Panc1 (cell line): ENCODE data around the gene KRTAP1-4. TPM values are rescaled to one million over a fixed set of nuclear protein-coding genes. Genes with fewer than 3 reads are reported as not detected.

Experiments
- ATAC-seq: fragments of 200-7000 bp; cut with Tn5 transposase; 2 replicates; pipeline ENCODE4 v1.9.1; 2020; ENCODE audit warnings: mild to moderate bottlenecking, moderate library complexity
- BruUV-seq: library from RNA; stranded (reverse); fragments of 400-500 nt; replicated peaks from 2 replicates; lab custom pipeline; 2021; lab: Mats Ljungman, UMichigan
- CTCF ChIA-PET: fragments of 300-600 bp; sonication (Branson Sonifier 250); formaldehyde crosslinking; loops from one replicate; lab custom pipeline; 2022; ENCODE audit warnings: antibody characterized with exemption; lab: Charles Lee
- POLR2A ChIA-PET: fragments of 300-600 bp; sonication (Branson Sonifier 250); formaldehyde crosslinking; loops from one replicate; lab custom pipeline; 2022; ENCODE audit warnings: antibody characterized with exemption; lab: Charles Lee
- DNase-seq: peaks from one replicate; pipeline ENCODE4 v3.0.0-alpha.2; 2010; ENCODE audit warnings: low read depth, low spot score
- H3K27ac ChIP-seq: 2 replicates; pipeline ENCODE4 v1.5.1; 2011; ENCODE audit warnings: mild to moderate bottlenecking, low read length, inconsistent platforms
- H3K27me3 ChIP-seq: fragments of 200-500 bp; sonication (Bioruptor generic); 2 replicates; pipeline ENCODE4 v1.6.0; 2014; ENCODE audit warnings: low read length, inconsistent platforms; ENCODE audit not compliant: control insufficient read depth, insufficient read depth
- H3K36me3 ChIP-seq: fragments of 200-500 bp; sonication (Bioruptor generic); 2 replicates; pipeline ENCODE4 v1.5.1; 2014; ENCODE audit warnings: inconsistent platforms, mild to moderate bottlenecking, low read length, moderate library complexity; ENCODE audit not compliant: control insufficient read depth, insufficient read depth
- H3K4me1 ChIP-seq: 2 replicates; pipeline ENCODE4 v1.5.1; 2011; ENCODE audit warnings: inconsistent platforms, mild to moderate bottlenecking, low read length, moderate library complexity; ENCODE audit not compliant: control insufficient read depth, insufficient read depth
- H3K4me3 ChIP-seq, 2 experiments: 2 replicates each; pipeline ENCODE4 v1.5.1; 2011 to 2012; ENCODE audit warnings: low read depth in 2 of 2, low read length in 2 of 2, mild to moderate bottlenecking in 2 of 2, inconsistent platforms in 1 of 2, moderate library complexity in 1 of 2
- H3K9me3 ChIP-seq: fragments of 200-500 bp; sonication (Bioruptor generic); 2 replicates; pipeline ENCODE4 v1.5.1; 2014; ENCODE audit warnings: low read depth, mild to moderate bottlenecking, inconsistent platforms, low read length, moderate library complexity; ENCODE audit not compliant: control insufficient read depth, insufficient read depth
- POLR2AphosphoS5 ChIP-seq: IDR thresholded peaks from 2 replicates; pipeline ENCODE4 v1.6.1; 2012; ENCODE audit warnings: mild to moderate bottlenecking, low read depth, low read length, moderate library complexity
- SIN3A ChIP-seq: IDR thresholded peaks from 2 replicates; pipeline ENCODE4 v1.6.1; 2012; ENCODE audit warnings: low read depth, mild to moderate bottlenecking, low read length, moderate library complexity, borderline replicate concordance; ENCODE audit not compliant: insufficient read depth
- TCF7L2 ChIP-seq: IDR thresholded peaks from 2 replicates; pipeline ENCODE4 v1.6.1; 2011; ENCODE audit warnings: mild to moderate bottlenecking, low read depth, low read length, inconsistent platforms
- in situ Hi-C: cut with HindIII; loops from 2 replicates; pipeline ENCODE4 v1.10.0; 2016; ENCODE audit warnings: low sequenced_read_pairs, low pct_unique_long_range_greater_than_20kb
- intact Hi-C: fragments of 100-400 bp; cut with micrococcal nuclease; formaldehyde crosslinking; loops from one replicate; pipeline ENCODE4 v1.10.0; 2022; ENCODE audit not compliant: unreplicated experiment
- total RNA-seq: library from RNA; stranded (reverse); gene quantifications from one replicate; pipeline ENCODE4 v1.2.1, GENCODE V29; 2021; ENCODE audit not compliant: unreplicated experiment
- TF ChIP-seq, protein P1 (sequence below), 2 experiments: IDR thresholded peaks; 2 replicates each; pipeline ENCODE4 v1.6.1; 2011 to 2012; ENCODE audit warnings: low read depth in 2 of 2, control low read depth in 1 of 2, low read length in 1 of 2, mild to moderate bottlenecking in 1 of 2, moderate library complexity in 1 of 2; ENCODE audit not compliant: insufficient read depth in 1 of 2
- TF ChIP-seq, protein P2 (sequence below): fragments of 450-650 bp; IDR thresholded peaks from 2 replicates; pipeline ENCODE4 v1.5.1; 2017; ENCODE audit warnings: mild to moderate bottlenecking

Gene KRTAP1-4
- total RNA-seq, 1 experiment from 2014 or later = not detected

DNA sequence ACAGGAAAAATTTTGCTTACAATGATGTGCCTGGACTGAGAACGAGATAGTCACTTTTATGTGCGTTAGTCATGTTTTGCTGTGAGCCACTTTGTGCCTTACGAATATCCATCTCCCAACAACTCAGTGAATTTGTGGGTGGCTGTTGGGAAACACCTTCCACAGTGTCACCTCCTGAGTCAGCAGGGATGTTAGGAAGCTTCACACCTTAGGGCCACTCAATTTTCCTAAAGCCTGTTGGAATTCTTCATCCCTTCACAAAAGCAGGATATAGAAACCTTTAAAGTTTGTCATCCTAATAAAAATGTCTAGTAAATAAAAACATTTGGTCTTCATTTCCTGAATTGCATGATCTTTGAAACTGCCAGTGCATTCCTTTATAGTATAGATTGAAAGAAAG is 16.8 kb downstream of the KRTAP1-4 start:
- Histone ChIP-seq H3K27ac (no peak overlapping the region), H3K27me3 (no peaks in the 10 kb centered on the region; the same call in 1 of the 2 replicates), H3K4me3 (no peak overlapping the region), H3K36me3 (no peaks in the 10 kb centered on the region), H3K4me1 (no peaks in the 10 kb centered on the region), H3K9me3 (no peaks in the 10 kb centered on the region)
- in situ Hi-C loops (no loop called here), intact Hi-C loops (no loop called here)
- no TSS peak for BruUV-seq
- TF ChIP-seq TCF7L2 (no peak), POLR2AphosphoS5 (no peak), SIN3A (no peak)
- TF ChIP-seq, protein P1, sequence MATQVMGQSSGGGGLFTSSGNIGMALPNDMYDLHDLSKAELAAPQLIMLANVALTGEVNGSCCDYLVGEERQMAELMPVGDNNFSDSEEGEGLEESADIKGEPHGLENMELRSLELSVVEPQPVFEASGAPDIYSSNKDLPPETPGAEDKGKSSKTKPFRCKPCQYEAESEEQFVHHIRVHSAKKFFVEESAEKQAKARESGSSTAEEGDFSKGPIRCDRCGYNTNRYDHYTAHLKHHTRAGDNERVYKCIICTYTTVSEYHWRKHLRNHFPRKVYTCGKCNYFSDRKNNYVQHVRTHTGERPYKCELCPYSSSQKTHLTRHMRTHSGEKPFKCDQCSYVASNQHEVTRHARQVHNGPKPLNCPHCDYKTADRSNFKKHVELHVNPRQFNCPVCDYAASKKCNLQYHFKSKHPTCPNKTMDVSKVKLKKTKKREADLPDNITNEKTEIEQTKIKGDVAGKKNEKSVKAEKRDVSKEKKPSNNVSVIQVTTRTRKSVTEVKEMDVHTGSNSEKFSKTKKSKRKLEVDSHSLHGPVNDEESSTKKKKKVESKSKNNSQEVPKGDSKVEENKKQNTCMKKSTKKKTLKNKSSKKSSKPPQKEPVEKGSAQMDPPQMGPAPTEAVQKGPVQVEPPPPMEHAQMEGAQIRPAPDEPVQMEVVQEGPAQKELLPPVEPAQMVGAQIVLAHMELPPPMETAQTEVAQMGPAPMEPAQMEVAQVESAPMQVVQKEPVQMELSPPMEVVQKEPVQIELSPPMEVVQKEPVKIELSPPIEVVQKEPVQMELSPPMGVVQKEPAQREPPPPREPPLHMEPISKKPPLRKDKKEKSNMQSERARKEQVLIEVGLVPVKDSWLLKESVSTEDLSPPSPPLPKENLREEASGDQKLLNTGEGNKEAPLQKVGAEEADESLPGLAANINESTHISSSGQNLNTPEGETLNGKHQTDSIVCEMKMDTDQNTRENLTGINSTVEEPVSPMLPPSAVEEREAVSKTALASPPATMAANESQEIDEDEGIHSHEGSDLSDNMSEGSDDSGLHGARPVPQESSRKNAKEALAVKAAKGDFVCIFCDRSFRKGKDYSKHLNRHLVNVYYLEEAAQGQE (IDR thresholded peaks at IDR 0.05; ENCODE audit: insufficient read depth in 1 of 2, low read depth in 2 of 2, low read length in 1 of 2) = no peak
- TF ChIP-seq, protein P2, sequence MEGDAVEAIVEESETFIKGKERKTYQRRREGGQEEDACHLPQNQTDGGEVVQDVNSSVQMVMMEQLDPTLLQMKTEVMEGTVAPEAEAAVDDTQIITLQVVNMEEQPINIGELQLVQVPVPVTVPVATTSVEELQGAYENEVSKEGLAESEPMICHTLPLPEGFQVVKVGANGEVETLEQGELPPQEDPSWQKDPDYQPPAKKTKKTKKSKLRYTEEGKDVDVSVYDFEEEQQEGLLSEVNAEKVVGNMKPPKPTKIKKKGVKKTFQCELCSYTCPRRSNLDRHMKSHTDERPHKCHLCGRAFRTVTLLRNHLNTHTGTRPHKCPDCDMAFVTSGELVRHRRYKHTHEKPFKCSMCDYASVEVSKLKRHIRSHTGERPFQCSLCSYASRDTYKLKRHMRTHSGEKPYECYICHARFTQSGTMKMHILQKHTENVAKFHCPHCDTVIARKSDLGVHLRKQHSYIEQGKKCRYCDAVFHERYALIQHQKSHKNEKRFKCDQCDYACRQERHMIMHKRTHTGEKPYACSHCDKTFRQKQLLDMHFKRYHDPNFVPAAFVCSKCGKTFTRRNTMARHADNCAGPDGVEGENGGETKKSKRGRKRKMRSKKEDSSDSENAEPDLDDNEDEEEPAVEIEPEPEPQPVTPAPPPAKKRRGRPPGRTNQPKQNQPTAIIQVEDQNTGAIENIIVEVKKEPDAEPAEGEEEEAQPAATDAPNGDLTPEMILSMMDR = no peak
- DNase-seq = no peak
- CTCF ChIA-PET = no interaction called here
- no peak for ATAC-seq
- POLR2A ChIA-PET = no interaction called here

GRCh38 chr17:41012326-41013120 is 17.5 kb downstream of the KRTAP1-4 start:
- no TSS peak for BruUV-seq
- H3K4me1 ChIP-seq = no peaks in the 10 kb centered on the region
- no peaks in the 10 kb centered on the region; the same call in 1 of the 2 replicates for H3K27me3 ChIP-seq
- ATAC-seq (no peak), DNase-seq (no peak)
- ChIA-PET CTCF (no interaction called here), POLR2A (no interaction called here)
- H3K4me3 ChIP-seq = no peak overlapping the region
- H3K27ac ChIP-seq = no peak overlapping the region
- H3K36me3 ChIP-seq = no peaks in the 10 kb centered on the region
- in situ Hi-C loops (no loop called here), intact Hi-C loops (no loop called here)
- TF ChIP-seq POLR2AphosphoS5 (no peak), SIN3A (no peak), TCF7L2 (no peak)
- TF ChIP-seq, protein P2 = no peak
- TF ChIP-seq, protein P1 (IDR thresholded peaks at IDR 0.05; ENCODE audit: insufficient read depth in 1 of 2, low read depth in 2 of 2, low read length in 1 of 2) = no peak
- no peaks in the 10 kb centered on the region for H3K9me3 ChIP-seq
